Lung (tissue), 12 donors: Measurements from ENCODE around the gene CHRNA4. TPM values are rescaled to one million over a fixed set of nuclear protein-coding genes. Genes with fewer than 3 reads are reported as not detected.

ENCODE experiments used
- ATAC-seq: fragments of 200-7000 bp; cut with Tn5 transposase; one replicate; pipeline ENCODE4 v1.9.1; 2020; ENCODE audit warnings: moderate number of reproducible peaks; ENCODE audit not compliant: insufficient read depth, low FRiP score
- DNase-seq, 3 donors: peaks; one replicate each; pipeline ENCODE4 v3.0.0-alpha.2; 2013 to 2017
- H3K27ac ChIP-seq, 2 donors: one replicate each; pipeline ENCODE4 v1.5.1; 2013; ENCODE audit warnings: mild to moderate bottlenecking in 2 of 2, moderate library complexity in 2 of 2, control low read depth in 1 of 2, inconsistent platforms in 1 of 2, low read depth in 1 of 2, low read length in 1 of 2
- H3K27me3 ChIP-seq, 3 donors: one replicate each; pipeline ENCODE4 v1.5.1; 2013; ENCODE audit warnings: low read length in 2 of 3; ENCODE audit not compliant: control insufficient read depth in 3 of 3, insufficient read depth in 3 of 3
- H3K36me3 ChIP-seq, 4 donors: one replicate each; pipeline ENCODE4 v1.5.1; 2013; ENCODE audit warnings: low read length in 4 of 4, mild to moderate bottlenecking in 1 of 4, moderate library complexity in 1 of 4; ENCODE audit not compliant: control insufficient read depth in 4 of 4, insufficient read depth in 4 of 4
- H3K4me1 ChIP-seq, 5 donors: one replicate each; pipeline ENCODE4 v1.5.1; 2013; ENCODE audit warnings: low read length in 5 of 5, mild to moderate bottlenecking in 2 of 5, moderate library complexity in 1 of 5; ENCODE audit not compliant: control insufficient read depth in 5 of 5, insufficient read depth in 5 of 5
- H3K4me3 ChIP-seq: one replicate; pipeline ENCODE4 v1.5.1; 2013; ENCODE audit warnings: mild to moderate bottlenecking, control low read depth, moderate library complexity
- H3K9ac ChIP-seq, 2 donors: one replicate each; pipeline ENCODE4 v1.5.1; 2013; ENCODE audit warnings: low read length in 2 of 2, control low read depth in 1 of 2; ENCODE audit not compliant: insufficient read depth in 1 of 2
- H3K9me3 ChIP-seq, 4 donors: one replicate each; pipeline ENCODE4 v1.5.1; 2013; ENCODE audit warnings: low read length in 3 of 4, mild to moderate bottlenecking in 1 of 4, moderate library complexity in 1 of 4; ENCODE audit not compliant: control insufficient read depth in 4 of 4, insufficient read depth in 3 of 4
- CTCF ChIP-seq: IDR thresholded peaks from 2 replicates; pipeline ENCODE4 v1.5.1; 2012; ENCODE audit warnings: mild to moderate bottlenecking; ENCODE audit errors: control extremely low read depth, extremely low read depth
- WGBS, 2 donors: extraction: QIAGEN DNeasy Blood & Tissue Kit; methylation state at CpG; one replicate each; pipeline ENCODE4 v1.1.7; 2013; 5-methylcytosine and 5-hydroxymethylcytosine counted together
- polyA plus RNA-seq, 2 donors: library from polyadenylated mRNA; stranded (reverse); fragments of 200-250 nt; gene quantifications; one replicate each; pipeline ENCODE4 v1.2.1, GENCODE V29; 2013
- total RNA-seq, 2 donors: library from RNA; depleted of rRNA in 1 of 2; stranded (reverse); fragments of >200 nt in 1 of 2; gene quantifications; one replicate each; pipeline ENCODE4 v1.2.1, GENCODE V29; 2014 to 2021
- donor health status: control.
- donor health status: control.
- donor health status: Bipolar disorder and iron deficiency.
- donor health status: healthy.
- donor health status: DM: yes; HTN: yes; CAD: no.

The CHRNA4 gene
- total and polyA plus RNA-seq, 4 donors: 0.01 to 1.1 (median 0.46) TPM

GRCh38 chr20:63363013-63363957 is 2.1 kb upstream of the CHRNA4 start:
- no peak overlapping the region for H3K27ac ChIP-seq
- H3K9ac ChIP-seq: no peak overlapping the region
- no peak overlapping the region for H3K4me3 ChIP-seq
- peaks cover 0 to 13% (median 0%) of the 10 kb centered on the region in 5 donors for H3K4me1 ChIP-seq
- no peaks in the 10 kb centered on the region for H3K9me3 ChIP-seq
- no peak for TF ChIP-seq CTCF
- ATAC-seq (no peak), DNase-seq (no peak)
- H3K27me3 ChIP-seq: peaks cover 0 to 31% (median 21%) of the 10 kb centered on the region in 3 donors
- no peaks in the 10 kb centered on the region for H3K36me3 ChIP-seq
- WGBS, 2 donors: 58 to 71% methylated on average over 22 to 23 of the region's 23 CpGs

GRCh38 chr20:63362436-63363009 is 1.4 kb upstream of the CHRNA4 start:
- Histone ChIP-seq H3K27me3 (peaks cover 0 to 31% (median 21%) of the 10 kb centered on the region in 3 donors), H3K9ac (no peak overlapping the region), H3K4me1 (peaks cover 0 to 13% (median 0%) of the 10 kb centered on the region in 5 donors), H3K27ac (no peak overlapping the region), H3K36me3 (no peaks in the 10 kb centered on the region), H3K4me3 (no peak overlapping the region), H3K9me3 (no peaks in the 10 kb centered on the region)
- WGBS, 2 donors: 57 to 65% methylated on average over 16 of the region's 16 CpGs
- ATAC-seq (no peak), DNase-seq (no peak)
- TF ChIP-seq CTCF: no peak

- 8 to 12% methylated on average over 49 to 50 of the region's 50 CpGs for WGBS, 2 donors
- no peak for TF ChIP-seq CTCF
- no peak for DNase-seq
- Histone ChIP-seq H3K27me3 (peaks cover 0 to 31% (median 17%) of the 10 kb centered on the region in 3 donors), H3K4me3 (no peak overlapping the region), H3K27ac (no peak overlapping the region), H3K9me3 (no peaks in the 10 kb centered on the region), H3K9ac (no peak overlapping the region), H3K36me3 (no peaks in the 10 kb centered on the region), H3K4me1 (peaks cover 0 to 11% (median 0%) of the 10 kb centered on the region in 5 donors)
- no peak for ATAC-seq
Measured at GRCh38 chr20:63361519-63362435, 628 bp upstream of the CHRNA4 start.
